Astrocyte (in vitro differentiated cells and primary cell): ENCODE measurements around the gene LMO7.

Source experiments
- EZH2 ChIP-seq: IDR thresholded peaks from 2 replicates; pipeline ENCODE4 v1.6.1; 2012; ENCODE audit warnings: mild to moderate bottlenecking, low read length, inconsistent platforms; ENCODE audit not compliant: insufficient read depth
- TF ChIP-seq, protein P1 (sequence below): IDR thresholded peaks from 2 replicates; pipeline ENCODE4 v1.5.1; 2011; ENCODE audit warnings: low read depth, mild to moderate bottlenecking, inconsistent platforms, low read length, moderate library complexity; ENCODE audit not compliant: insufficient read depth

- TF ChIP-seq, protein P1, sequence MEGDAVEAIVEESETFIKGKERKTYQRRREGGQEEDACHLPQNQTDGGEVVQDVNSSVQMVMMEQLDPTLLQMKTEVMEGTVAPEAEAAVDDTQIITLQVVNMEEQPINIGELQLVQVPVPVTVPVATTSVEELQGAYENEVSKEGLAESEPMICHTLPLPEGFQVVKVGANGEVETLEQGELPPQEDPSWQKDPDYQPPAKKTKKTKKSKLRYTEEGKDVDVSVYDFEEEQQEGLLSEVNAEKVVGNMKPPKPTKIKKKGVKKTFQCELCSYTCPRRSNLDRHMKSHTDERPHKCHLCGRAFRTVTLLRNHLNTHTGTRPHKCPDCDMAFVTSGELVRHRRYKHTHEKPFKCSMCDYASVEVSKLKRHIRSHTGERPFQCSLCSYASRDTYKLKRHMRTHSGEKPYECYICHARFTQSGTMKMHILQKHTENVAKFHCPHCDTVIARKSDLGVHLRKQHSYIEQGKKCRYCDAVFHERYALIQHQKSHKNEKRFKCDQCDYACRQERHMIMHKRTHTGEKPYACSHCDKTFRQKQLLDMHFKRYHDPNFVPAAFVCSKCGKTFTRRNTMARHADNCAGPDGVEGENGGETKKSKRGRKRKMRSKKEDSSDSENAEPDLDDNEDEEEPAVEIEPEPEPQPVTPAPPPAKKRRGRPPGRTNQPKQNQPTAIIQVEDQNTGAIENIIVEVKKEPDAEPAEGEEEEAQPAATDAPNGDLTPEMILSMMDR = no peak
- TF ChIP-seq EZH2 = no peak
These were observed 90.2 kb downstream of the LMO7 start for GRCh38 chr13:75726306-75726705.
